SW 1271 (cell line): ENCODE measurements around the gene ADAMTS2.
"Not testable (repeated sequence)": the region's sequence is repeated elsewhere in the genome, so short reads cannot be mapped to it uniquely, and the experiment has no call there.

Experiments used
- DNase-seq, 2 experiments: peaks; one replicate each; lab custom pipeline; 2025; lab: John Stamatoyannopoulos, UW

Gene ADAMTS2

DNA sequence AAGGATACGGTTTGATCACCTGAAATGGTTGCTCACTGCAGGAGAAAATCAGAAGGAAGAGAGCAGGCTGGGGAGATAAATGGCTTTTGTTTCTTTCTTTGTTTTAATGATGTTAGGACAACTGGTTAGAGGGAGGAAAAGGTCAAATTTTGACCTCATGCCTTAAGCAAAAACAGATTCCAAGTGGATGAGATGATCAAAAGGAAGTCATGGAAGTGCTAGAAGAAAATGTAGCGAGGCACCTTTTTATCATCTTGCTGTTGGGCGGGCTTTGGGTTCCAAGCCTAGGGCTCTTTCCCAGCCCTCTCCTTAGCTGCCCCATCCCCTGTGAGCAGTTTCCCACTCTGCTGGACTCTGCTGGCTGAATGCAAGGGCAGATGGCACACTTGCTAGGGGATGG, 127.9 kb downstream of the ADAMTS2 start:
- no peak for DNase-seq

DNA sequence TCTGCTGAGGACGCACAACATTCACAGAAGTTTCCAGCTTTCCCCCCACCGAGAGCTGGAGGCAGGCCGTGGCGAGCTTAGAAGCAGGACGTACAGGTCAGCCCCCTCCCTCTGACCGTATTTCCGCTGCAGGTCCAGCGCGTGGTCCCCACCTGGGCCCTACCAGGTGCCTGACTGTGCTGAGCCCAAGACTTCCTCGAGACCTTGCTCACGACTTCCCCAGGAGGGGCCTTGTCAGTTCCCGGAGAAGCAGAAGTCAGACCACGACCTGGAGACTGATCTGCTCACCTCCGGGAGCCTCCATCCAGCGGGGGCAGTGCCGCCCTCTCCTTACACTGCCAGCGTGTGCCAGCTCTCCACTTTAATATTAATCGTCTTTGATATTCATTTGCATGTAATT, 128.9 kb downstream of the ADAMTS2 start:
- DNase-seq: not testable (repeated sequence)

DNA sequence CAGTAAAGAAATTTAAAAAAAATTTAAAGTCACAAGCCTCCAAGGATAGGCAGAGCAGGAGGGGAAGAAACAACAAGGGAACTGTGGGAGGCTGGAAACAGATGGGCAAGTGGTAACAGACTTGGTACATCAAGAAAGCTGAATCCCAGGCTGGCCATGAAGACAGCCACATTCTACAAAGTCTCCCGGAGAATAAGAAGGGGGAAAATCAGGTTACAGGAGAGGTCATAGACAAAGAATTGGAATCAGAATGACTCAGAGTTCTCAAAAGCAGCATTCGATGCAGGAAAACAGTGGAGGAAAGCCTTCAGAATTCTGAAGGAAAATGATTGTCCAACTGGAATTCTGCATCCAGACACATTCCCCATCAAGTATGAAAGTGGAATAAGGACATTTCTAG, 129.7 kb downstream of the ADAMTS2 start:
- no peak for DNase-seq

DNA sequence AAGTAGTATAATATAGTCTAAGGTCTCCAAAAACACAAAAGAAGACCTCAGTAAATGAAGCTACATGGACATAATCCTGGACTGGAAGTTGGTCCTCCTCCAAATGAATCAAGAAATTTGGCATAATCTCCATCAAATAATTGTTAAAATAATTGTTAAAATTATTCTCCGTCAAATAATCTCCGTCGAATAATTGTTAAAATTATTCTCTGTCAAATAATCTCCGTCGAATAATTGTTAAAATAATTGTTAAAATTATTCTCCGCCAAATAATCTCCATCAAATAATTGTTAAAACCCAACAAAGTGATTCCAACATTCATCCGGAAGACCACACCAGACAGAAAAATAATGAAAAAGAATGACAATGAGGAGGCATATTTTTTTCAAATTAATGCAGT, 130.6 kb downstream of the ADAMTS2 start:
- DNase-seq: no peak

DNA sequence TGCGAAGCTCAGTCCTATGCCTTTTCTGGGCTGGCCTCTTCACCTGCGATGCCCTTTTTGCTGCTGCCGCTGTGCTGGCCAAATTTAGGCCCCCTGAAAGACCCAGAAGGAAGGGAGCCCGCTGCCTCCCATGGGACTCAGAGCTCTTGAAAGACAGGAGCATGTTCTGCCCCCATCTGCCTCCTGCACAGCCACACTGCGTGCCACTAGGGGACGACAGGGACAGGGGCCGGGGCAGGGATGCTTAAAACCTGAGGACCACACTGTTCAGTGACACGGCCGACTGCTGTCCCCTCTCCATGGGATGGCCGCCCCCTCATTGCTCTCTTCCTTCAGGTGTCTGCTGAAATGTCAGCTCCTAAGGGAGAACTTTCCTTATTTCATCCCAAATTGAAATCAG, 132.4 kb downstream of the ADAMTS2 start:
- DNase-seq: no peak

DNA sequence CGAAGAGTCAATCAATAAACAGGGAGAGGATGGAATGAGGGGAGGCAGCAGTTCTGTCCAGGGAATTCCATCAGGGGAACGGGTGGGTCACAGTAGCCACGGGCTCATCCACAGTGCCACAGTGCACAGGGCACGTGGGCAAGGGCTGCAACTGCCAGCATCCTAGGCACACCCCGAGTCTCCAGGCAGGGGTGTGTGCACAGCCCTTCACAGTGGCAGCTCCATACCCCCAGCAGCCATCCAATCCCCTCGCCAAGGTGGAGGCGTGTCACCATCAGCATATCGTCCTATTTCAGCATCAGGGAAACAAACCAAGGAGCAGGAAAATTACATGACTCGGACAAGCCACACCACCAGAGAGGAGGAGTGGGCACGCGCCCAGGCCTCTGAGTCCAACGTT, 133.6 kb downstream of the ADAMTS2 start:
- no peak for DNase-seq

DNA sequence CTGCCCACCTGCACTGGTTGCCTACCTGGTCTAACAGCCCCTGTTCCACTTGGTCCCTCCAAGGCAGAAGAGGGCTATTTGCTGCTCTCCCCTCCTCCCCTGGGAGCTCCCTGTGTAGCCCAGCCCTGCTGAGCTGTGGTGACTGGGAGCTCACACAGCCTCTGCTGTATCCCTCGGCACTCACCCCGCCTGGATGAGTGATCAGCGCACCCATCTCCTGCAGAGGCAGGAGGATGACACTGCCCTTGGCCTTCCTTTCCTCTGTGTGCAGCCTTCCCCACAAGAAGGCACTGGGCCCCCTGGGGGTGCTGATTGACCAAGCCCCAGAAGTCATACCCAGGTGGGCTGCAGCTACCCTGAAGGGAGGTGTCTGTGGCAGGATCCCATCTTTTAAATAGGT, 134.2 kb downstream of the ADAMTS2 start:
- no peak for DNase-seq

DNA sequence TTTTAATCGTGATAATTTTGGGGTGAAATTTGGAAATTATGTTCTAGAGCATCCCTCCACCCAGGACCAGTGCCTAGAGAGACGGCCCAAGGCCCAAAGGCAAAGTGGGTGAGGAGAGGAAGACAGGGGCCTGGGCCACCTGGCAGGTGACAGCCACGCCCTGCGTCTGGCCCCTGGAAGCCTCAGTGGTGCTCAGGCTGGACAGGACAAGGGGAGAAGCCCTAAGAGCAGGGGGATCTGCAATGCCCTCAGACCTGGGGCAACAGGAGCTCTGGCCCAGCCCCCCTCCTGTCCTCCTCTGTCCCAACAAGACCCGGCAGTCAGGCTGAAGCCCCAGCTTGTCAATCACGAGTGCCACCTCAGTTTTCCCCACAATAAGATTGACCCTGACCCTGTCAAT, 134.8 kb downstream of the ADAMTS2 start:
- no peak for DNase-seq

DNA sequence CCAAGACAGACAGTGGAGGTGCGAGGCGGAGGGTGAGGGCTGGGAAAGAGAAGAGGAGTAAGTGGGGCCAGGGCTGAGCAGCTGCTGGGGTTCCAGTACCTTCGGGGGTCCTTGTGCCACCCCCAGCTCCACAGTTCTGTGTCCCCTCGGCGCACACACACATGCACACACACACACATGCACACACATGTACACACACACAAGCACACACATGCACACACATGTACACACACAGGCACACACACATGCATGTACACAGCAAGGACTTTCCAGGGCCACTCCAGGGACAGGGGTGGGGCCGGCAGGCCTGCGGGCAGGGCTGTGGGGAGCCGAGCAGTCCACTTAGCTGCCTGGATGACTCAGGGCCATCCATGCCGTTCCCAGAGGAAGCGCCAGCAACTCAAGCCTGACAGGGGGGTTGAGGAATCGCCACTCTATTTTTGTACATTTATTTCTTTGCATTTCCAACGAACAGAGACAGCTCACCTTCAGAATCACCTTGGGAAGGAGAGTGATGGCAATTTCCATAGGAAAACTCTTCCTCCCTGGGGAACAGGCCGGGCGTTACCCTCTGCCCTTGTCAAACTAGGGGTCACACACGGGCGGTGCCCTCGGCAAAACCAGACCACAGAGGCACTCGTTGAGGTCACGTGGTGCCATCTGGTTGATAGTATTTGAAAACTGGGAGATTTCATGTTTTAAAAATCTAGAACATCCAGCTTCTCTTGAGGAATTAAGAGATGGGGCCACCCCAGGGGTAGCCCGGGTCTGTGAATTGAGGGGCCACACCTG, 135.7 kb downstream of the ADAMTS2 start:
- no peak for DNase-seq

DNA sequence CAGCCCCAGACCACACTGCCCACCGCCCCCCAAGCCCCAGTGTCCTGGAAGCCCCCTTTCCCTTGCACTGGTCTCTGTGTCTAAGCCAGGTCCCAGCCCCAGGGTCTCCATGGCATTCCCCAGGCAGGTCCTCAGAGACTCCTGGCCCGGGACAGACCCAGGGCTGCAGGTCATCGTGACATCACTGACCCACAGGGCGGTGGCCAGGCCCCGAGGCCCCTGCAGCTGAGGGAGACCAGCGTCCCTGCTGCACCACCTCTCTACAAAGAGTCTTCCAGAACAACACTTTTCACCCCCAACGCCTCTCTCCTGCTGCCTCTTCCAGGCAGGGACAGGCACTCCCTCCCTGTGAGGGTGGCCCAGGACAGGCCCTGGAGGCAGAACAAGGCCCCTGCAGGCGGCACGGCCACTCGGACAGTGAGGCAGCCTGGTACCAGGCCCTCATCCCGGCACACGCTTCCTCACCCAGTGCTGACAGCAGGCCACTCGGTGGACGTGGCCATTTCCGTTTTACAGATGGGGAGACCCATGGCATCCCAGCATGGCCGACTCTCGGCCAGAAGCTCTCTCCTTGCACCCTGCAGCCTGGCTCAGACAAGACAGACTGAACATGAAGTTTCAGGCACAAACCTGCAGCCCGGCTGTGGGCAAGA, 136.4 kb downstream of the ADAMTS2 start:
- no peak for DNase-seq

DNA sequence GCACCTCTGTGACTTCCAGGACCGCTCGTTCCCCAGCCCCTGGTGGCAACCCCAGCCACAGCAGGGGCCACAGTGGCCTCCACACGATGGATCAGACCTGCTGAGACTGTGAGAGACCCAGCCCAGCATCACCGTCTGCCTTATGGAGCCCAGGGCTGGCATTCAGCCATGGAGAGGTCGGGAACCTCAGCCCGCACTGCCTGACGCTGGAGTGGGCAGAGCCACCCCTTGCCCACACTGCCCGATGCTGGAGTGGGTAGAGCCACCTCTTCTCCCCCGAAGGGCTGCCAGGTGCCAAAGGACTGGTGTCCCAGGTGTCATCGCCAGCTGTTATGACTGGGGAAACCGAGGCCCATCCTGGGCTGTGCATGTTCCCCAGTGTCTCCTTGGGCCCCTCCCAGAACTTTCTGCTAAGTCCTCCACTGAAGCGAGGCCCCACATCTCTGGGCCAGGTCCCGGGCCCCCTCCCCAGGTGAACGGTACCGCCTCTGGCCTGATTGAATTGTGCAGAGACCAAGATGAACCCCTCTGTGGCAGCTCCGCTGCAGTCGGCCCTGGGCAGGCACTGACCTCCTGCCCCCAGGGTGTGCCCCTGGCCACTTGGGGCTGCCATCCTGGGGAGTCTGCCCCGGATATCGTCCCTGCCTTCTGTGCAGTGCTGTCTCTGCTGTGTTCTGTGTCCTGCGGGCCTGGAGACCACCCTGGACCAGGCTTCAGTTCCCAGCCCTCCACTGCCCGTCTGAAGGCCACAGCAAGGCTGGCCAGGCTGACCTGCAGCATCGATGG, 137.1 kb downstream of the ADAMTS2 start:
- no peak for DNase-seq

DNA sequence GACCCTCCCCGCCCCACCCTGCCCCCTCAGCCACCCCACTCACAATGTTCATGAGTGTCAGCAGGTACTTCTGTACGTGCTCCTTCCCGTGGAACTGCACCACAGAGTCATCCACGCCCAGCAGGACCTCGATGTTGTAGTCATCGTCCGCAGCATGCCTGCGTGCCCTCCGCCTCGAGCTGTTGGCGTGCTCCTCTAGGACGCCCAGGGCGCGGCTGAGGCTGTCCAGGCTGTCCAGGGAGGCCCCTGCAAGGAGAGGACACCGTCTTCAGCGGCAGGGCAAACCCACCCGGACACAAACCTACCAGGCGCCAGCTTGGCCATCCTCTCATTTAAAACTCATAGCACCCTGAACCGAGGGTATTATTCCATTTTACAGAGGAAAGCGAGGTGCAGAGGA, 137.8 kb downstream of the ADAMTS2 start:
- no peak for DNase-seq

DNA sequence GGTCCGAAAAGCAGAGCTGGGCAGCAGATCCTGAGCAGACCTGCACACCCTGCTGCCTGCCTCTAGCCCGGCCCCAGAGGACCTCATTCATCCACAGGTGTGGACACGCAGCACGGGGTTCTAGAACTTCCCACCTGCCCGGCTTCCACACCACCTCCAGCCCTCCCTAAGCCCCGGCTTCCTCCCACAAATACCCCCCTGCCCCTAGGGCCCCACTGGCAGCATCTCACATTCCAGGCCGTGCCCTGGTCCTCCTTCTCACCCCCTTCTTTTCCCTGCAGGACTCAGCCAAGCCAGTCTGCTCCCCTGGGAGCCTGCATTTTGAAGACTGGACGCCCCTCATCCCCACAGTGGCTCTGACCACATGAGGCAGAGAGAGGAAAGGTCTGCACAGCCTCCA, 138.9 kb downstream of the ADAMTS2 start:
- no peak for DNase-seq

DNA sequence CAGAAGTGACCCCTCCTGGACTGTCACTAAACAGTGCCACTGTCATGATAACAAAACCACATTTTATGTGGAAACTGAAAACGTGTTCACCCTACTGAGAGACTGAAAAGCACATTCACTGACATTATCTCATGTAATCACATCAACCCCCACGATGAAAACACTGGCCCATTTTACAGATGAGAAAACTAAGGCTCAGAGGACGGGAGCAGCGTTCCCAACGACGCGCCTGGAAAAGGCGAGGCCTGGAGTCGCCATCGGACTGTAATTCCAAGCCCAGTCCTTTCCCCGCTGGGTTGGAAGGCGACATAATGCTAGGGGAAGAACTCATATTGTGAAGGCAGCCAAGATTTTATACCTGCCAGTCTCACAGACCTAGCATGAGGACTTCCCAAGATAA, 140.0 kb downstream of the ADAMTS2 start:
- no peak for DNase-seq

DNA sequence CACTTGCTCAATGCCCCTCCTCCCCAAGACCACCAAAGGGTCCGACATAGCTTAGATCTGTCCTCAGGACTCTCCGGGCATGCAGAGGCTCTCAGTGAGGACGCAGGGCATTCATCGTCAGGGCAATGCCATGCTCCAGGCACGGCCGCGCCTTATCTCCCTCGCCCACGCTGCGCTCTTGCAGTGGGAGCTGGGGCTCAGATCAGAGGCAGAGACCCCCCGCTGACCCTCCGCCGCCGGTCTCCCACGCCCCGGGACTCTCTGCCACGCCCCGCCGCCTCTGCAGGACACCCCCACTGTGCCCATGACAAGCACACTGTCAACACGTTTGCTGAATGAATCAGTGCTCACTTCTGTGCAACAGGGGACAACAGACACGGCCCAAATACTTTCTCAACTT, 140.7 kb downstream of the ADAMTS2 start:
- no peak for DNase-seq

DNA sequence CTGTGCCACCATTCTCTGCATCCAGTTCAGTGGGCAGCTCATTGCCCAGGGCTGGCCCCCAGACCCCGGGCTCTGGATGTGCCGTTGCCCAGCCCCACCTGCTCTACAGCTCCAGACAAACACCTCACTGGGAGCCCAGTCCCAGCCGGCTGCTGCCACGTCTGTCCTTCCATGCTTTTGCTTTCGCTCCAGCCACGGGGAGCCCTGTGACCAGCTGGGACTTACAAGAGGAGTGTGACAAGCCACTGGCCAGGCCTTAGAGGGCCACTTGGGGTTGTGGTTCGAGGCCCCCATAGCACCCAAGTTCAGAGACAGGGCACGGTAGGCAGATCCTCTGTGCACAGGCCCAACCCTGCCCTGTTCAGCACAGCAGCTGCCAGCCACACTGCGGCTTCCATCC, 142.0 kb downstream of the ADAMTS2 start:
- DNase-seq: no peak

DNA sequence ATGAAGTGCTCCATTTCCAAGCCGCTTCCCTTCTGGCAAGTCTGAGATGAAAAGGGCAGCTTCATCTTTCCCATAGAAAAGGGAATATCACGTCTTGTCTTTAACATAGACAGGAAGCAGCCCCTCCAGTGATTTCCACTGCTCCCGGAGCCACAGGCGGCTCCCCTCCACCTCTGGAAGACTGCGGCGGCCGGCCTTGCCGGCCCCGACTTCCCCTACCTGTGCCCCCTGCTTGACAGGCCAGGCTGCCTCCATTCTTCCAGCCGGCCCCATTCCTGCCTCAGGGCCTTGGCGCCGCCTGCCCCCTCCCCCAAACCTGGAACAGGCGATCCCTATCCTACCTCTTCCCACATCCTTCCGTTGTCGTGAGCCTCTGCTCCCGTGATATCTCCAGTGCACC, 143.3 kb downstream of the ADAMTS2 start:
- no peak for DNase-seq

DNA sequence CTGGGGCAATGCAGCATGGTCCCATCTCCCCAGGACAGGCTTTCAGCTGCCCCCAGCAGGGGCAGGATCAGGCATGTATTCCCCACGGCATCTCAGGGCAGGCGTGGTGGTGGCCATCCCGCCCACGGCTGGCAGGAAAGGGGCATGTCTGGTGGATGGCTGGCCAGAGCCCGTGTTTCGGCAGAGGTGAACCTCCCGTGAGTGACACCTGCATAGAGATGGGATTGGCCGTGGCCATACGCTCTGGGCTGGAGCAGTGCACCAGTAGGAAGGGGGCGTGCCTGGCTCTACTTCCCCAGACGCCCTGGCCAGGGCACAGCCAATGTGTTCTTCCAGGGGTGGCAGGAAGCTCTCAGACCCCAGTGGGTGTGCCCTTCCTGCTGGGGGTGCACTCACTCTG, 146.0 kb downstream of the ADAMTS2 start:
- DNase-seq: no peak

DNA sequence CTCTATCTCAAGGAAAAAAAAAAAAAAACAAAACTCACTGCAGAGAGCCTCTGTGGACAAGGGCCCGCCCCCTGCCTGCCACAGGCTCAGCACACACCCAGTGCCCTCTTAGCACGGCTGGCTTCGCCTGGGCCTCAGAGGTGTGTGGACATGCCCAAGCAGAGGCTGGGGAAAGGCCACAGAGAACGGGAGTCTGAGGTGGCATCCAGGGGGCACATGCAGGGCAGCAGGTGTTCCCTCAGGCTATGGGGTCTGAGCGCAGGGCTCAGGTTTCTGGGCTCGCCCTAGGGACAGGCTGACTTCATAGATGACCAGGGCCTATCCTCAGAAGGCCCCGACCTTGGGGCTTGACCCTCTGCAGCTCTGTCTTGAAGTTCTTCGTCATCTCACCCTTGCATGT, 146.4 kb downstream of the ADAMTS2 start:
- DNase-seq: no peak

DNA sequence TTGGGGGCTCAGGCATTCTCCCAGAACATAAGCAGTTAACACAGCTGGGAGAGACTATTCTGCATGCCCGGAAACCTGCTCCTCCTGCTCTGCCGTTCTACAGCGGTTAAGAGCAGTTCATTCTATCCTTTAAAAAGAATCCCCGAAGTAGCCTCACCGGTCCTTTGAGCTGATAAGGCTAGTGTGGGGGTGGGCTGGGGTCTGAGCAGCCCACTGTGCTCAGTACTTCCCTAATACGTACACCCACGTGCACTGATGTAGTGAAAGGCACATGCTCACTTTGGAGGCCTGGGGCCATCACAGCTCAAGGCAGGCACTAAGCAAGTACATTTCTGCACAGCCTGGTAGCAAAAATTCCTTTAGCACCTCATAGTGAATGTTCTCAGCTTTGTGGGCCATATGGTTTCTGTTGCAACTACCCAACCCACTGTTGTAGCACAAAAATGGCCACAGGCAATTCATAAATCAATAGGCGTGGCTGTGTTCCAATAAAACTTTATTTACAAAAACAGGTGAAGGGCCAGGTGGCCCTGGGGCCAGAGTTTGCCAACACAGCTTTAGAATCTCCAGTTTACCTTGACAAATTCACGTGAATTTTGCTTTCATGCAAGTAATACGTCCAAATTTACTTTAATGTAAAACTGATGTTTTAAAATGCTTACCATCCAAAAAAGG, 148.7 kb downstream of the ADAMTS2 start:
- no peak for DNase-seq

DNA sequence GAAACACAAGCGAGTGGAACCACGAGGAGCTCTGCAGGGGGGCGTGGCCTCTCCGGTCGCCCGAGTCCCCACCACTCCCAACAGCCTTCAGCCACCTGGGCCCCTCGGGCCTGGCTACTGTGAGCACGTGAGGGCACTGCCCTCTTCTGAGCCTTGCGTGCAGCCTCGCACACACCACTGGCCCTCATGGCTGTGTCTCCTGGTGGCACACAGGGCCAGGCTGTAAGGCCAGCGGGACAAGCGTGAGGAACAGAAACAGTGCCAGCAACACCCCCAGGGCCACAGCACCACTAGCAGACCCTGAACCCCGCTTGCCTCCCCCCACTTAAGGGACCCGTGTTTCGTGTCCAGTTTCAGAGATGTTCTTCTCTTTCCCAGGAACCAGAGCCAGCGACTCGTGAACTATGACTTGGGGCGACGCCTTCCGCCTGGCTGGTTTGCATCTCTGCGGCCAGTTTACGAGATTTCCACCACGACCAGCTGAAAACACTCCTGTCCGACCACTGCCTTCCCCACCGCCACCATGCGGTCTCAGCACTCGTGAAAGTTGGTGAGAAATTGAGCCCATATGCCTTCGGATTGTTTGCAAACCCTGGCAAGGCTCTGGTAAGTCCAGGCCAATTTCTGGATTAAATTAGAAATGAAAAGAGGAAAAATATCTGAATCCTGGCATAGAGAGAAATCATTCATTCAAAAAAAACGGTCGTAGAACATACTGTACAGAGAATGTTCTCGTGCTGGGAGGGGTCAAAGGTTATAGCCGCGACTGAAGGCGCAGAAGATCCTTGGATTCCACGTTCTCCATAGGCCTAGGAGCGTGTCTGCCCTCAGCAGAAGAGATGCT, 149.5 kb downstream of the ADAMTS2 start:
- DNase-seq: no peak

DNA sequence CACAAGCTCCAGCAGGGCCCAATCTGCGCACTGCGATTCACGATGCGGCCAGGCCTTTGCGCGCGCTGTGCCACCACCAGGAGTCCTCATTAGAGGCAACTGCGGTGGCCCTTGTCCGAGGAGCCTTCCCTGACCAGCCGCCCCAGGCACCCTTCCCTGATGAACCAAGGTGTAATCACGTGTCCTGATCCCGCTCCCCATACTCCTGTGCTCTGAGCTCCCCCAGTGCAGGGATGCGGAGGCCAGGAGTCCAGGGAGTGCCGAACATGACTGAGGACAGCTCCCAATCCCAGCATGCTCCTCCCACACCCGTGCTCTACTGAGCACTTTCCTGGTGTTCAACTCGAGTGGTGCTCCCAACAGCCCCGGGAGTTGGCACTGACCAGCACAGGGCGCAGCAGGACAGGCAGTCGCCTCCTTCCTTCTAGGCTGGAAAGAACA, 150.3 kb downstream of the ADAMTS2 start:
- no peak for DNase-seq
